Prostate gland (tissue), 2 donors: ENCODE data around the gene DEFB132.

ENCODE experiments used
- CTCF ChIP-seq, 4 experiments: fragments of 200-600 bp in 2 of 4; fragments of 450-650 bp in 2 of 4; sonication (generic) in 2 of 4; IDR thresholded peaks; 1 replicate in 3 of 4; 2 replicates in 1 of 4; pipeline ENCODE4 v1.5.1; 2016 to 2019; ENCODE audit warnings: antibody characterized with exemption in 4 of 4, mild to moderate bottlenecking in 2 of 4, moderate library complexity in 2 of 4
- POLR2A ChIP-seq: fragments of 450-650 bp; IDR thresholded peaks from one replicate; pipeline ENCODE4 v1.6.1; 2016; ENCODE audit warnings: antibody characterized with exemption, mild to moderate bottlenecking

- TF ChIP-seq POLR2A (no peak), CTCF (IDR thresholded peaks at IDR 0.05) (no peak)
Measured at GRCh38 chr20:309841-310644, 52.5 kb downstream of the DEFB132 start.
